ENCODE measurements around the gene MBOAT7. TPM values are rescaled to one million over a fixed set of nuclear protein-coding genes. Genes with fewer than 3 reads are reported as not detected.

Gene MBOAT7
- total and polyA plus RNA-seq, 11 donors = 9.8 to 37.3 (median 19.6) TPM

GRCh38 chr19:54206831-54207177 is 17.4 kb upstream of the MBOAT7 start:
- intact Hi-C loops (cut with DNase I) = no loop called here
- Histone ChIP-seq H3K4me3 (peak overlapping the region in 1 of 12 donors; percentile 58), H3K4me1 (peaks cover 23 to 94% (median 65%) of the 10 kb centered on the region in 12 donors), H3K27me3 (no peaks in the 10 kb centered on the region), H3K27ac (peak overlapping the region in 6 of 12 donors; percentile 30 to 91 (median 56)), H3K9me3 (no peaks in the 10 kb centered on the region), H3K36me3 (peaks cover 2 to 67% (median 63%) of the 10 kb centered on the region in 9 donors)
- 51 to 87% (median 78%) methylated on average over 4 to 13 of the region's 13 CpGs for WGBS, 4 donors
- ATAC-seq (no peak), DNase-seq (no peak)
- TF ChIP-seq POLR2A (IDR thresholded peaks at IDR 0.05) (no peak), CTCF (IDR thresholded peaks at IDR 0.05) (no peak)

DNA sequence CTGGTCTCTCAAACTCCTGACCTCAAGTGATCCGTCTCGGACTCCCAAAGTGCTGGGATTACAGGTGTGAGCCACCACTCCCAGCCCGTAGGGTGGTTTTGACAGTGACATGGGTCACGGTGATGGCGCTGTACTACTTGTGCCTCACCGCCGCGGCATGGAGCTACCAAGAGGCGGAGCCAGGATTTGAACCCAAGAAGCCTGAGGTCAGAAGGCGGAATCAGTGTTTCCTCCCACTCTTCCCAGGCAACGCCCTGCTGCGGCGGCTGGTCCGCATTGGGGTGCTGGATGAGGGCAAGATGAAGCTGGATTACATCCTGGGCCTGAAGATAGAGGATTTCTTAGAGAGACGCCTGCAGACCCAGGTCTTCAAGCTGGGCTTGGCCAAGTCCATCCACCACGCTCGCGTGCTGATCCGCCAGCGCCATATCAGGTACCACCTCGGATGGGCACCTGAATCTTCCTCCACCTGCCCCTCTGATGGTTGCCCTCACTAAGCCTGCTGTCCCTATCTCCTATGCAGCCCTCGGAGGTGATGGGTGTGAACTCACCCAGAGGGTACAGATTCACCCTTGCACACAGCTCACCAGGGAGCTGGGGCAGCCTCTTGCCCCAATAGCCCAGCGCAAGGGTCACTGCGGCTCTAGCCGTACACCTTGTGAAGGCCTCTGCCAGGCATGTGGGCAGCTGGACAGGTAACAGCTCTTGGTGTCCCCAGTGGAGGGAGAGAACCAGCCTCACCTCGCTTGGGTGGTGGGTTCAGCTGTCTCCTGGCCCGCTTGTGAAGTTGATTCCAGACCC is 16.9 kb upstream of the MBOAT7 start:
- Histone ChIP-seq H3K4me3 (peak overlapping the region in 1 of 12 donors; percentile 58), H3K27me3 (no peaks in the 10 kb centered on the region), H3K9me3 (no peaks in the 10 kb centered on the region), H3K36me3 (peaks cover 2 to 72% (median 67%) of the 10 kb centered on the region in 9 donors), H3K27ac (peak overlapping the region in 5 of 12 donors; percentile 49 to 91 (median 63)), H3K4me1 (peaks cover 27 to 97% (median 71%) of the 10 kb centered on the region in 12 donors)
- TF ChIP-seq POLR2A (IDR thresholded peaks at IDR 0.05) (no peak), CTCF (IDR thresholded peaks at IDR 0.05) (no peak)
- ATAC-seq (no peak), DNase-seq (no peak)
- WGBS, 4 donors = 89 to 93% (median 92%) methylated on average over 24 to 27 of the region's 27 CpGs
- intact Hi-C loops (cut with DNase I) = no loop called here

DNA sequence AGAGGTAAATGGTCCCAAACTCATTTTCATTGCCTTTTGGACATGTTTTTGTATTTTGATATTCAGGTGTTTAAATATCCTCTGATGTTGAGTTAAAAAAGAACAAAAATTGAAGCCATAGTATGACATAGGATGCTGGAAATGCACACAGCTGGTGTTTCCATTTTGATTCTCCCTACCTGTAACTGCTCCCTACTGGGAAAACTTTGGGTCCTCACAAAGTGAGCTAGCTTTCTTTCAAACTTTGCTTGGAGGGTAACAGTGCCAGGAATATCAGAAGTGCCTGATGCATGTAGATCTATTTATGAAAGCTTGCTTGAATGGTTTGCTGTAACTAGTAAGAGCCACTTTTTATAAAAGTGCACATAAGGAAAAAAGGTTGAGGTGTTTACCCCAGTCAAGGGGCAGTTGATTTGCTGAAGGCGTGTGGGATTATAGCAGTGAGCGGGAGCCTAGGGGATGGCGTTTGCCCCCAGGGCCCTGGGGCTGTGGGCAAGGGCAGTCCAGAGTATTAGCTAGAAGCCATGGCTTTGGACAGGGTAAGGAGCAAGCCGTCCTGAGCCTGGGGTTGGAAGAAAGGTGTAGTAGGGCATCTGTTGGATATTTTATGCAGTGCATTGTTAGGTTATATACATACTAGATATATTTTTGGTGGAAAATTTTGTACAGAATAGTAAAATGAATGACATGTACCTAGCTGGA is 15.5 kb upstream of the MBOAT7 start:
- H3K36me3 ChIP-seq = peaks cover 2 to 72% (median 67%) of the 10 kb centered on the region in 9 donors
- WGBS, 4 donors = 65 to 75% (median 72%) methylated on average over 4 of the region's 4 CpGs
- peaks cover 27 to 88% (median 67%) of the 10 kb centered on the region in 12 donors for H3K4me1 ChIP-seq
- no peaks in the 10 kb centered on the region for H3K27me3 ChIP-seq
- H3K27ac ChIP-seq = peak overlapping the region in 1 of 12 donors; percentile 91
- no peak for DNase-seq
- H3K9me3 ChIP-seq = no peaks in the 10 kb centered on the region
- peak overlapping the region in 1 of 12 donors; percentile 58 for H3K4me3 ChIP-seq
- TF ChIP-seq CTCF (IDR thresholded peaks at IDR 0.05) (no peak), POLR2A (IDR thresholded peaks at IDR 0.05) (no peak)
- intact Hi-C loops (cut with DNase I) = loop anchor here in 1 of 10 donors (5.0 kb wide), 1 partner anchor 38 kb away; no protein-coding TSS in a partner anchor
- no peak for ATAC-seq

GRCh38 chr19:54203151-54203611 is 13.8 kb upstream of the MBOAT7 start:
- TF ChIP-seq CTCF (IDR thresholded peaks at IDR 0.05) = no peak
- no peak for TF ChIP-seq POLR2A (IDR thresholded peaks at IDR 0.05)
- intact Hi-C loops (cut with DNase I) = loop anchor here in 1 of 10 donors (5.0 kb wide), 1 partner anchor 36 kb away; no protein-coding TSS in a partner anchor
- H3K9me3 ChIP-seq = no peaks in the 10 kb centered on the region

More at GRCh38 chr19:54203151-54203611, 13.8 kb upstream of the MBOAT7 start:
- 41 to 56% (median 49%) methylated on average over 9 of the region's 9 CpGs for WGBS, 4 donors
- ATAC-seq = no peak
- DNase-seq = no peak
- Histone ChIP-seq H3K4me3 (peak overlapping the region in 3 of 12 donors; percentile 11 to 79 (median 20)), H3K27me3 (no peaks in the 10 kb centered on the region), H3K27ac (peak overlapping the region in 2 of 12 donors; percentile 20 to 91), H3K4me1 (peaks cover 19 to 77% (median 52%) of the 10 kb centered on the region in 12 donors), H3K36me3 (peaks cover 2 to 69% (median 63%) of the 10 kb centered on the region in 9 donors)
